HG02840 (cell line): ENCODE data around the gene LATS2.
"Not testable (repeated sequence)": the region's sequence is repeated elsewhere in the genome, so short reads cannot be mapped to it uniquely, and the experiment has no call there.

Experiments used
- ATAC-seq: cut with Tn5 transposase; IDR thresholded peaks from one replicate; pipeline ENCODE4 v1.9.1; 2021; ENCODE audit warnings: mild to moderate bottlenecking, moderate library complexity, moderate number of reproducible peaks; ENCODE audit not compliant: unreplicated experiment, low FRiP score

The LATS2 gene

GRCh38 chr13:21075379-21076249 is 14.2 kb upstream of the LATS2 start:
- no peak for ATAC-seq

- ATAC-seq: no peak
Measured at GRCh38 chr13:21075011-21075378, 13.6 kb upstream of the LATS2 start.

GRCh38 chr13:21074546-21074945 is 13.2 kb upstream of the LATS2 start:
- ATAC-seq: no peak

GRCh38 chr13:21071924-21072323 is 10.5 kb upstream of the LATS2 start:
- no peak for ATAC-seq

- ATAC-seq: no peak
Measured at GRCh38 chr13:21071015-21071414, 9.6 kb upstream of the LATS2 start.

- ATAC-seq: no peak
Measured at GRCh38 chr13:21069561-21070004, 8.2 kb upstream of the LATS2 start.

- ATAC-seq: no peak
Measured at GRCh38 chr13:21067848-21068247, 6.5 kb upstream of the LATS2 start.

- ATAC-seq: no peak
Measured at GRCh38 chr13:21066946-21067345, 5.6 kb upstream of the LATS2 start.

- ATAC-seq: no peak
Measured at GRCh38 chr13:21065686-21066085, 4.3 kb upstream of the LATS2 start.

- ATAC-seq: no peak
Measured at GRCh38 chr13:21063031-21063430, 1.6 kb upstream of the LATS2 start.

- ATAC-seq: peak; percentile 15
Measured at GRCh38 chr13:21060338-21061028, 903 bp downstream of the LATS2 start.

GRCh38 chr13:21059641-21060337 is 1.6 kb downstream of the LATS2 start:
- ATAC-seq: no peak

- ATAC-seq: no peak
Measured at GRCh38 chr13:21058361-21058760, 3.0 kb downstream of the LATS2 start.

GRCh38 chr13:21055511-21056045 is 5.8 kb downstream of the LATS2 start:
- no peak for ATAC-seq

- no peak for ATAC-seq
Measured at GRCh38 chr13:21055016-21055415, 6.4 kb downstream of the LATS2 start.

- ATAC-seq: no peak
Measured at GRCh38 chr13:21054313-21054712, 7.1 kb downstream of the LATS2 start.

- no peak for ATAC-seq
Measured at GRCh38 chr13:21053231-21053630, 8.2 kb downstream of the LATS2 start.

GRCh38 chr13:21051675-21052074 is 9.7 kb downstream of the LATS2 start:
- no peak for ATAC-seq

GRCh38 chr13:21050288-21051197 is 10.8 kb downstream of the LATS2 start:
- no peak for ATAC-seq

GRCh38 chr13:21049731-21050130 is 11.7 kb downstream of the LATS2 start:
- not testable (repeated sequence) for ATAC-seq
